ENCODE data around the gene TET3. TPM values are rescaled to one million over a fixed set of nuclear protein-coding genes. Genes with fewer than 3 reads are reported as not detected.

The TET3 gene
- total and polyA plus RNA-seq, 3 experiments from 2014 or later: 0.78 to 20.5 (median 19.9) TPM

DNA sequence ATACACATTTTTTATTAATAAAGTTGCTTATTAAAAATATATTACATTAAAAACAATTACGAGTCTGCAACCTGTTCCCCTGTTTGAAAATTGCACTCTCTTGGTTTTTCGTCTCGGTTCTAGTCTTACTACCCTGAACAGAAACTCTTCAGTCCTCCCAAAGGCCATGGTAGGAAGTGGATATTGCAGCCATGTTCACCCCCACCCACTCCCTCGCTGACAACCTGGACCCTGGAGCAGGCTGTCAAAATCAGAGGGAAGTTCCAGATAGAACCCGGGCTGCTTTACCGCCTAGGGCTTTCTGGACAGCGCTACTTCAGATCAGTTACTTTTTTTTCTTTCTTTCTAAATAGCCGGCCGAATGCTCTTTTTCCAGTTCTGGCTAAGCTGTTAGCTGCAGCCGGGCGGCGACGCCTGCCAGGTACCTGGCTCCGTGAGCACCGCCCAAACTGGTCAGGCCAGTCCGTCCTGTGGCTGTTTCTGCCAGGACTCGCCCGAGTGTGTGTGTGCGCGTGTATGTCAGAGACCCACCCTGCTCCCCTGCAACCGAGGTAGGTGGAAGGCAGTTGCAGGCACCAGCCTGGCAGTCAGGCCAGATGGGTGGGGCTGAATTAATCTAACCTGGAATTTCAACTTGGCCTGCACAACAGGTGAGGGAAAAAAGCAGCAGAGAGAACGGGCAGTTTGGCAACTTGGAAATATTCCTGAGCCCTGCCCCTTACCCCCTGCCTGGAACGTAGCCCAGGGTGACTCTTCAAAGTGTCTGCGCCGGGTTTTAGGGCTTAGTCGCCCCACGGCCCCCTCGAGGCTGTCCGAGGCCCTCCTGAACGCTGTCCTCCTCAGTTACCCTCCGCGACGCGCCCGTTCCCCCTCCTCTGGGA lies 1.1 kb upstream of the TET3 start:
- peaks cover 66 to 81% (median 80%) of the 10 kb centered on the region in 3 donors for H3K4me1 Mint-ChIP-seq
- Histone ChIP-seq H3K4me1 (ENCODE audit: insufficient read depth, low read length) (peaks cover 78% of the 10 kb centered on the region), H3K9me3 (ENCODE audit: low read length) (no peaks in the 10 kb centered on the region), H3K27me3 (ENCODE audit: insufficient read depth, low read length, poor library complexity, severe bottlenecking) (no peaks in the 10 kb centered on the region), H3K4me3 (ENCODE audit: low read length) (peak overlapping the region; percentile 49), H3K27ac (ENCODE audit: low read depth, low read length) (no peak overlapping the region), H3K36me3 (ENCODE audit: insufficient read depth, low read length) (no peaks in the 10 kb centered on the region)
- peak in 1 of 5 donors; percentile 43 for DNase-seq
- H3K9me3 Mint-ChIP-seq: no peaks in the 10 kb centered on the region
- CTCF ChIA-PET: interaction anchor here (1.3 kb wide), 1 partner anchor 13 kb away, joined by 3 read pairs; no protein-coding TSS in a partner anchor
- H3K27me3 Mint-ChIP-seq: peaks cover 0 to 1% of the 10 kb centered on the region in 2 donors
- H3K27ac Mint-ChIP-seq: peak overlapping the region; percentile 52 to 90 (median 82)
- peak overlapping the region; percentile 57 to 91 (median 75) for H3K4me3 Mint-ChIP-seq
- peaks cover 0 to 13% (median 2%) of the 10 kb centered on the region in 3 donors for H3K36me3 Mint-ChIP-seq
- POLR2A ChIA-PET: no interaction called here

DNA sequence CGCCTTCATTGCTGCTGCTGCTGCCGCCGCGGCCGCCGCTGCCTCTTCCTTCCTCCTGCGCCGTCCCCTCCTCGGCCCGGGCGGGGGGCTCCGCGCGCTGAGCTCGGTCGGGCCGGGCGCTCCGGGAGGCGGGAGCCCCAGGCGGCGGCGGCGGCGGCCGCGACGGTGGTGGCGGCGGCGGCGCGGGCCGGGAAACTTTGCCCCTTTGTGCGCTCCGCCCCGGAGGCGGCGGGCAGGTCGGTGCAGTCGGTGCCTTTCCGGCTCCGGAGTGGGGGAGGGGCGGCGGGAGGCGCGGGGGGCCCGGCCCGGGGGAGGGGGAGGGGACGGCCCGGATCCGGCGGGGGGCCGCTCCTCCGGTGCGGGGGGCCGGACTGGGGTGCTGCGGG lies 205 bp downstream of the TET3 start:
- Histone ChIP-seq H3K27ac (ENCODE audit: low read depth, low read length) (no peak overlapping the region), H3K9me3 (ENCODE audit: low read length) (no peaks in the 10 kb centered on the region), H3K4me1 (ENCODE audit: insufficient read depth, low read length) (peaks cover 78% of the 10 kb centered on the region), H3K27me3 (ENCODE audit: insufficient read depth, low read length, poor library complexity, severe bottlenecking) (no peaks in the 10 kb centered on the region), H3K36me3 (ENCODE audit: insufficient read depth, low read length) (no peaks in the 10 kb centered on the region), H3K4me3 (ENCODE audit: low read length) (no peak overlapping the region)
- peaks cover 0 to 1% of the 10 kb centered on the region in 2 donors for H3K27me3 Mint-ChIP-seq
- peak overlapping the region in 1 of 7 donors; percentile 16 for H3K4me3 Mint-ChIP-seq
- H3K9me3 Mint-ChIP-seq: no peaks in the 10 kb centered on the region
- H3K4me1 Mint-ChIP-seq: peaks cover 66 to 81% (median 80%) of the 10 kb centered on the region in 3 donors
- DNase-seq: peak in 4 of 5 donors; percentile 59 to 84 (median 71)
- POLR2A ChIA-PET: no interaction called here
- no peak overlapping the region for H3K27ac Mint-ChIP-seq
- CTCF ChIA-PET: interaction anchor here (4.3 kb wide), 1 partner anchor 77 kb away, joined by 18 read pairs; no protein-coding TSS in a partner anchor
- peaks cover 7 to 24% (median 10%) of the 10 kb centered on the region in 3 donors for H3K36me3 Mint-ChIP-seq

DNA sequence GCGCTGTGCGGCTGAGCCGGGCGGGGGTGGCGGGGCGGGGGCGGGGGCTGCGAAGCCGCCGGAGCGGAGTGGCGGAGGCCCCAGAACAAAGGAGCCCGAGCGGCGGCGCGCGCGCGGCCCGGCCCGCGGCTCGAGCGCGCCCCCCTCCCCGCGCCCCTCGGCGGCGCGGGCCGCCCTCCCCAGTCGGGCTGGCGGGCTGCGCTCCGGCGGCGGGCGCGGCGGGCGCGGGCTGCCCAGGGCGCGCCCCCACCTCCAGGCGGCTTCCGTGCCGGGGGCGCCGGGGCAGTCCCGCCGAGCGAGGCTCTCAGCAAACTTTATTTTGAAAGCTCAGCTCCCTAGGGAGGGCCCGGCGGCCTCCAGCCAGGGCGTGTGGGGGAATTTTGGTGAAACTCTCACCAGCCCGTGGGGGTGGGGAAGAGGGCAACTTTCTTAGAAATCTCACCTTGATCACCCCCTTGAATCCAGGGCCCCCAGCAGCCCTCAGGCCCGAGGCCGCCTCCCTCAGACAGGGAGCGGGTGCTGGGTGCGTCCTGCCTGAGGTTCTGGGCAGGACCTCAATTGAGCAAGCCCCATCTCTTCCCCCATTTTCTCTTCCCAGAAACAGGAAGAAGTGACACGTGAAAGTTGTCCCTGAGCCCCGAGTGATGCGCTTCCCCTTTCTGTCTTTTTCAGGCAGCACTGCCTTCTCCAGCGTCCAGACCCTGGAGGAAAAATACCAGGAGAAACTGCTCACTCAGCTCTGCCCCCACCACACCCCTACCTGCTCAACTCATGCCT lies 786 bp downstream of the TET3 start:
- DNase-seq: peak; percentile 31 to 63 (median 54)
- Mint-ChIP-seq H3K27me3 (peaks cover 0 to 1% of the 10 kb centered on the region in 2 donors), H3K4me3 (peak overlapping the region; percentile 81 to 96 (median 85)), H3K27ac (peak overlapping the region; percentile 71 to 98 (median 89)), H3K4me1 (peaks cover 68 to 81% (median 80%) of the 10 kb centered on the region in 3 donors), H3K36me3 (peaks cover 9 to 29% (median 10%) of the 10 kb centered on the region in 3 donors), H3K9me3 (no peaks in the 10 kb centered on the region)
- CTCF ChIA-PET: interaction anchor here (1.2 to 4.3 kb wide), 8 partner anchors 10 to 162 kb away, joined by 3 to 21 read pairs (median 8); partner anchors contain the start of gene BOLA3
- Histone ChIP-seq H3K36me3 (ENCODE audit: insufficient read depth, low read length) (no peaks in the 10 kb centered on the region), H3K4me1 (ENCODE audit: insufficient read depth, low read length) (peaks cover 77% of the 10 kb centered on the region), H3K27ac (ENCODE audit: low read depth, low read length) (peak overlapping the region; percentile 57), H3K27me3 (ENCODE audit: insufficient read depth, low read length, poor library complexity, severe bottlenecking) (no peaks in the 10 kb centered on the region), H3K4me3 (ENCODE audit: low read length) (peak overlapping the region; percentile 58), H3K9me3 (ENCODE audit: low read length) (no peaks in the 10 kb centered on the region)
- POLR2A ChIA-PET: no interaction called here

DNA sequence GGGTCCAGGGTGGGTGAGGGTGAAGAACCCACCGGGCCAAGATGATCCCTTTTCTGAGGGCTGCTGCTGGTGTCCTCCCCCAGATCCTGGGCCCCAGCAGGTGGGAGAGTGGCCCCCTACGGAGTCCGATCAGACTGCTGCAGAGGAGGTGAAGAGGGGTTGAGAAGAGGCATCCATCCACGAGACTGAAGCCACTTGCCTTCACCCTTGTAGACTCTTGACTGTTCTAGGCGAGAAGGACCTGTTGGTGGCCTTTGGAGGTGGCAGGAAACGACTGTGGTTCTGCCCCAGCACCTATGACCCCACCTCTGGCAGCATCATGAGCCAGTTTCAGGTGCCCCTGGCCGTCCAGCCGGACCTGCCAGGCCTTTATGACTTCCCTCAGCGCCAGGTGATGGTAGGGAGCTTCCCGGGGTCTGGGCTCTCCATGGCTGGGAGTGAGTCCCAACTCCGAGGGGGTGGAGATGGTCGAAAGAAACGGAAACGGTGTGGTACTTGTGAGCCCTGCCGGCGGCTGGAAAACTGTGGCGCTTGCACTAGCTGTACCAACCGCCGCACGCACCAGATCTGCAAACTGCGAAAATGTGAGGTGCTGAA lies 1.5 kb downstream of the TET3 start:
- H3K36me3 Mint-ChIP-seq: peaks cover 10 to 32% (median 11%) of the 10 kb centered on the region in 3 donors
- H3K27ac ChIP-seq (ENCODE audit: low read depth, low read length): peak overlapping the region; percentile 57

DNA sequence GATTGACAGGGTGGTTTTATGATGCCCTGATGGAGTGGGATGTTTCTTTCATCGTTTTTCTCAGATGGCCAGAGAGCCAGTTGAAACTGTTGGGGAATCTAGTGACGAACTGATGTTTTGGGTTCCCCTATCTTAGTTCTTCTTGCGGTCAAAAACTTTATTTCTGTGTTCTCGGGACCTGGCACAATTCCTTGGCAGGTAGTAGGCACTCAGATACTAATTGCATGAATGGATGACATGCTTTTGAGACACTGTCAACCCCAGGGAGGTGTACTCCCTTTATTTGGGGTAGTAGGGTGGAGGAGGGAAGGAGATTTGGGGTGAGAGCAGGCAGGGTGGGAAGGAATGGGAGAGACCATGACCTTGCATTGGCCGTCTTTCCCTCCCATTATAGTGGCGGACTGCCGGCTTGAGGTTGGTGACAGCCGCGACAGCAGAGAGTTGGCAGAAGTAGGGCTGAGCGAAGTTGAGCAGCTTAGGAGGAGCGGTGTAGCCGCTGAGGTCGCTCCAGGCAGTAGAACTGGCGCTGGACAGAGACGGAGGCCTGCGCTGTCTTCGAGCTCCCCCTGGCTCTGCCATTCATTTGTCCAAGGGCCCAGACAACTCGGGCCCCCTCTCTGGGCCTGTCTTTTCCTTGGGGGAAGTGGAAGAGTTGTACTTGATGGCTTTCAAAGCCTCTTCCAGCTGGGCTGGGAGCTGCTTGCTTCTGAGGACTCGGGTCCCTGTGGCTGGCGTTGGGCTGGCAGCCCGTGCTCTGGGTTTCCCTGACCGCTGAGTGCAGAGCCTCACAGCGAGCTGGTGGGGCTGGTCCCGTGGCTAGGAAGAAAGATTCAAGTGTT lies 2.6 kb downstream of the TET3 start:
- Histone ChIP-seq H3K4me1 (ENCODE audit: insufficient read depth, low read length) (peaks cover 64% of the 10 kb centered on the region), H3K4me3 (ENCODE audit: low read length) (peak overlapping the region; percentile 58), H3K27me3 (ENCODE audit: insufficient read depth, low read length, poor library complexity, severe bottlenecking) (no peaks in the 10 kb centered on the region), H3K9me3 (ENCODE audit: low read length) (no peaks in the 10 kb centered on the region), H3K27ac (ENCODE audit: low read depth, low read length) (peak overlapping the region; percentile 13), H3K36me3 (ENCODE audit: insufficient read depth, low read length) (no peaks in the 10 kb centered on the region)
- peaks cover 14 to 36% (median 16%) of the 10 kb centered on the region in 3 donors for H3K36me3 Mint-ChIP-seq
- peaks cover 0 to 1% of the 10 kb centered on the region in 2 donors for H3K27me3 Mint-ChIP-seq
- peak in 4 of 5 donors; percentile 24 to 56 (median 35) for DNase-seq
- peaks cover 64 to 77% (median 76%) of the 10 kb centered on the region in 3 donors for H3K4me1 Mint-ChIP-seq
- H3K9me3 Mint-ChIP-seq: peaks cover 0 to 2% (median 0%) of the 10 kb centered on the region in 5 donors
- peak overlapping the region; percentile 81 to 96 (median 85) for H3K4me3 Mint-ChIP-seq
- ChIA-PET POLR2A (interaction anchor here (0.8 to 1.6 kb wide), 4 partner anchors 16 to 60 kb away, joined by 3 to 5 read pairs (median 4); no protein-coding TSS in a partner anchor), CTCF (interaction anchor here (0.8 to 4.3 kb wide), 20 partner anchors 11 to 218 kb away, joined by 3 to 21 read pairs (median 4); partner anchors contain the start of genes BOLA3 and MTHFD2)
- H3K27ac Mint-ChIP-seq: peak overlapping the region; percentile 67 to 98 (median 89)

More for the DNA sequence above, 1.5 kb downstream of the TET3 start:
- Mint-ChIP-seq H3K27me3 (peaks cover 0 to 1% of the 10 kb centered on the region in 2 donors), H3K4me1 (peaks cover 63 to 79% (median 78%) of the 10 kb centered on the region in 3 donors), H3K9me3 (peaks cover 0 to 2% (median 0%) of the 10 kb centered on the region in 5 donors), H3K4me3 (peak overlapping the region; percentile 81 to 96 (median 85)), H3K27ac (peak overlapping the region; percentile 71 to 98 (median 89))
- H3K27me3 ChIP-seq (ENCODE audit: insufficient read depth, low read length, poor library complexity, severe bottlenecking): no peaks in the 10 kb centered on the region
- peak overlapping the region; percentile 58 for H3K4me3 ChIP-seq (ENCODE audit: low read length)
- H3K9me3 ChIP-seq (ENCODE audit: low read length): no peaks in the 10 kb centered on the region
- peaks cover 73% of the 10 kb centered on the region for H3K4me1 ChIP-seq (ENCODE audit: insufficient read depth, low read length)
- no peaks in the 10 kb centered on the region for H3K36me3 ChIP-seq (ENCODE audit: insufficient read depth, low read length)
- peak in 4 of 5 donors; percentile 26 to 54 (median 37) for DNase-seq
- CTCF ChIA-PET: interaction anchor here (1.2 to 4.3 kb wide), 12 partner anchors 9 to 162 kb away, joined by 3 to 21 read pairs (median 8); partner anchors contain the start of gene BOLA3
- POLR2A ChIA-PET: interaction anchor here (0.5 to 1.6 kb wide), 5 partner anchors 15 to 59 kb away, joined by 3 to 6 read pairs (median 5); no protein-coding TSS in a partner anchor

DNA sequence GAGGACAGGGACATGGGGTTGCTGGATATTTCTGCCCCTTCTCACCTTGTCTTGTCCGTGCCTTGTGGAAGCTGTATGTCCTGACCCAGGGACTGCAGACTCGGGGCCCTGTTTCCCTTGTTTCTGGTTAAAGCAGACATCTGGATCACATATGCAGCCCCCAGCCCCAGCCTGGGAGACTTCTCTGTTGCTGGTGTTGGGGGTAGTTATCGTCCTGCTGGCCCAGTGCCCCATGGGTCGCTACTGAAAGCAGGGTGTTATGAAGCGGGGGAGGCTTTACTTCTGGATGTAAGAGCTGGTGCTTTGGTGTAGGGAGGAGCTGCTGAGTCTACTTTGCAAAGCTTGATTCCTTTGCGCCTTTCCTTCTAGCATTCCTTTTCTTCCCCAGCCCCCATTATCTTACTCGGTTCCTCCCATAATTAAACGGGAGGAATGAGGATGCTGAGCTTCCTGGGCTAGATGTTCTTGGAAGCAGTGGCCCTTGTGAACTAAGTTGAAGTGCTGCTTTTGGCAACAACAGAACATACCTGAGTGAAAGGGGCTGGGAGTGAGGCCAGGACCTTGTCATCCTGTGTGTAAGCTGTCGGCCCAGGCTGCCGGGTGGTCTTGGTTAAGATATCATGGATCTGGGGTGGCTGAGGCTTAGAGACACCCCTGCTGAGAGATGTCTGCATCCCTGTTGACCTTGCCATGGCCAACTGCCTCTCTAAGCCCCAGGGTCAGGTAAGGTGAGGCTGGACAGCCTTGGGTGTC lies 3.4 kb downstream of the TET3 start:
- peaks cover 61% of the 10 kb centered on the region for H3K4me1 ChIP-seq (ENCODE audit: insufficient read depth, low read length)
- Mint-ChIP-seq H3K9me3 (peaks cover 0 to 2% (median 0%) of the 10 kb centered on the region in 5 donors), H3K27me3 (peaks cover 0 to 1% of the 10 kb centered on the region in 2 donors), H3K36me3 (peaks cover 14 to 41% (median 16%) of the 10 kb centered on the region in 3 donors), H3K4me3 (peak overlapping the region; percentile 81 to 96 (median 85)), H3K4me1 (peaks cover 68 to 78% (median 76%) of the 10 kb centered on the region in 3 donors), H3K27ac (peak overlapping the region in 6 of 8 donors; percentile 71 to 90 (median 83))
- ChIA-PET CTCF (interaction anchor here (0.8 to 4.3 kb wide), 17 partner anchors 12 to 217 kb away, joined by 3 to 21 read pairs (median 5); partner anchors contain the start of gene MTHFD2), POLR2A (interaction anchor here (0.6 to 1.6 kb wide), 3 partner anchors 19 to 116 kb away, joined by 4 to 5 read pairs (median 4); no protein-coding TSS in a partner anchor)
- H3K4me3 ChIP-seq (ENCODE audit: low read length): peak overlapping the region; percentile 58
- DNase-seq: no peak
- H3K36me3 ChIP-seq (ENCODE audit: insufficient read depth, low read length): no peaks in the 10 kb centered on the region
- no peaks in the 10 kb centered on the region for H3K9me3 ChIP-seq (ENCODE audit: low read length)
- H3K27me3 ChIP-seq (ENCODE audit: insufficient read depth, low read length, poor library complexity, severe bottlenecking): no peaks in the 10 kb centered on the region
- H3K27ac ChIP-seq (ENCODE audit: low read depth, low read length): peak overlapping the region; percentile 13
